Breast epithelium (tissue), 3 donors: Measurements from ENCODE around the gene CACNA1H.

Experiments
- CTCF ChIP-seq, 3 donors: fragments of 450-650 bp; IDR thresholded peaks; one replicate each; pipeline ENCODE4 v1.5.1; 2016 to 2017; ENCODE audit warnings: antibody characterized with exemption in 3 of 3, mild to moderate bottlenecking in 3 of 3, moderate library complexity in 3 of 3
- POLR2A ChIP-seq: fragments of 450-650 bp; IDR thresholded peaks from one replicate; pipeline ENCODE4 v1.6.1; 2016; ENCODE audit warnings: antibody characterized with exemption, mild to moderate bottlenecking, moderate library complexity
- POLR2AphosphoS5 ChIP-seq, 3 donors: sonication (generic); formaldehyde crosslinking; IDR thresholded peaks; one replicate each; pipeline ENCODE4 v1.6.1; 2017; ENCODE audit warnings: antibody characterized with exemption in 3 of 3

GRCh38 chr16:1171001-1171400 lies 18.1 kb downstream of the CACNA1H start:
- TF ChIP-seq CTCF (IDR thresholded peaks at IDR 0.05) (no peak), POLR2AphosphoS5 (IDR thresholded peaks at IDR 0.05) (no peak), POLR2A (no peak)
